ENCODE measurements around the gene TNFSF13.

Gene TNFSF13

GRCh38 chr17:7513850-7514419 is 44.6 kb upstream of the TNFSF13 start:
- no peak for DNase-seq (ENCODE audit: low spot score)
- ChIA-PET CTCF (interaction anchor here (0.8 to 3.8 kb wide), 5 partner anchors 11 to 77 kb away, joined by 5 to 19 read pairs (median 8); partner anchors contain the start of genes SENP3 and TNFSF13), POLR2A (ENCODE audit: low non-redundant PET) (no interaction called here)
- peak overlapping the region; percentile 48 for H3K27ac ChIP-seq
- TF ChIP-seq, protein P1, sequence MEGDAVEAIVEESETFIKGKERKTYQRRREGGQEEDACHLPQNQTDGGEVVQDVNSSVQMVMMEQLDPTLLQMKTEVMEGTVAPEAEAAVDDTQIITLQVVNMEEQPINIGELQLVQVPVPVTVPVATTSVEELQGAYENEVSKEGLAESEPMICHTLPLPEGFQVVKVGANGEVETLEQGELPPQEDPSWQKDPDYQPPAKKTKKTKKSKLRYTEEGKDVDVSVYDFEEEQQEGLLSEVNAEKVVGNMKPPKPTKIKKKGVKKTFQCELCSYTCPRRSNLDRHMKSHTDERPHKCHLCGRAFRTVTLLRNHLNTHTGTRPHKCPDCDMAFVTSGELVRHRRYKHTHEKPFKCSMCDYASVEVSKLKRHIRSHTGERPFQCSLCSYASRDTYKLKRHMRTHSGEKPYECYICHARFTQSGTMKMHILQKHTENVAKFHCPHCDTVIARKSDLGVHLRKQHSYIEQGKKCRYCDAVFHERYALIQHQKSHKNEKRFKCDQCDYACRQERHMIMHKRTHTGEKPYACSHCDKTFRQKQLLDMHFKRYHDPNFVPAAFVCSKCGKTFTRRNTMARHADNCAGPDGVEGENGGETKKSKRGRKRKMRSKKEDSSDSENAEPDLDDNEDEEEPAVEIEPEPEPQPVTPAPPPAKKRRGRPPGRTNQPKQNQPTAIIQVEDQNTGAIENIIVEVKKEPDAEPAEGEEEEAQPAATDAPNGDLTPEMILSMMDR (conservative IDR thresholded peaks at IDR 0.05; ENCODE audit: low read depth), result no peak

GRCh38 chr17:7515911-7516610 is 42.5 kb upstream of the TNFSF13 start:
- H3K27ac ChIP-seq, result no peak overlapping the region
- TF ChIP-seq, protein P1 (conservative IDR thresholded peaks at IDR 0.05; ENCODE audit: low read depth), result no peak
- no peak for DNase-seq (ENCODE audit: low spot score)
- ChIA-PET POLR2A (ENCODE audit: low non-redundant PET) (interaction anchor here (0.7 kb wide), 2 partner anchors 44 to 170 kb away, joined by 3 to 5 read pairs; no protein-coding TSS in a partner anchor), CTCF (interaction anchor here (1.8 to 3.8 kb wide), 2 partner anchors 42 to 44 kb away, joined by 13 to 14 read pairs; partner anchors contain the start of gene TNFSF13)

DNA sequence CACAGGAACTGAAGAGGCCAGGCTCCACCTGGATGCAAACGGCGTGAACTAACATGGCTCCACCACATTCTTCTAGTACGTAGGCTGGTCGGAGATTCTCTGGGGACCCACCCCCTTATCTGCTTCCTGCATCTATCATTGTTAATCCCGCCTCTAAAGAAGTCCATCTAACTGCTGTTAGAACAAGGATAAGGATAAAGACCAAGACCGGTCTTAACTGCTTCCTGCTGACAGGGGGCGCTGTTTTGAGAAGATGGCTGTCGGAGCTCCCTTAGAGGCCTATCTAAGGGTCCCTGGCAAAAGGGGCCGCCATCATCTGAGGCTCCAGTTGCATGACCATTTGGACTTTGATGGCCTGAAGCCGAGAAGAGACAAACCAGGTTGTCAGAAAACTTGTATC is 35.5 kb upstream of the TNFSF13 start:
- DNase-seq (ENCODE audit: low spot score), result no peak
- ChIA-PET POLR2A (ENCODE audit: low non-redundant PET) (no interaction called here), CTCF (interaction anchor here (0.5 to 0.9 kb wide), 3 partner anchors 11 to 25 kb away, joined by 4 to 6 read pairs (median 4); no protein-coding TSS in a partner anchor)
- H3K27ac ChIP-seq, result no peak overlapping the region
- TF ChIP-seq, protein P1 (conservative IDR thresholded peaks at IDR 0.05; ENCODE audit: low read depth), result no peak; the same call in 1 of the 2 replicates

DNA sequence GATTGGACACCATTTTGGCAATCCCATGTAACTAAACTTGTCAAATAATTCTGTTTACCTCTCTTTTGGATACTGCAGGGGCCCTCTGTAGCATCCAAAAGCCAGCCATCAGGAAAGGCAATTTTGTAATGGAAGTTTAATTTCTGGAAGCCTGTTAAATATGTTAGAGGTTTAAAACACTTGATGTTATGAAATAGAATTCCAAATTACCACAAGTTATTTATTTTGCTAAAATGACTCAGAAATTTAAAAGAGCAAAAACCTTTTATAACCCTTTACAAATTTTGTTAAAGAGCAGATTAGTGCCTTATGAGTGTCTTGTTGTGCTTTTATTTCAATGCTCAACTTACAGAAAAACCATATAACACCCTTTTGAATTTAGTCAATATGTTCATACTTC is 29.7 kb upstream of the TNFSF13 start:
- ChIA-PET CTCF (no interaction called here), POLR2A (ENCODE audit: low non-redundant PET) (no interaction called here)
- TF ChIP-seq, protein P1 (conservative IDR thresholded peaks at IDR 0.05; ENCODE audit: low read depth), result no peak
- no peak for DNase-seq (ENCODE audit: low spot score)
- no peak overlapping the region for H3K27ac ChIP-seq

DNA sequence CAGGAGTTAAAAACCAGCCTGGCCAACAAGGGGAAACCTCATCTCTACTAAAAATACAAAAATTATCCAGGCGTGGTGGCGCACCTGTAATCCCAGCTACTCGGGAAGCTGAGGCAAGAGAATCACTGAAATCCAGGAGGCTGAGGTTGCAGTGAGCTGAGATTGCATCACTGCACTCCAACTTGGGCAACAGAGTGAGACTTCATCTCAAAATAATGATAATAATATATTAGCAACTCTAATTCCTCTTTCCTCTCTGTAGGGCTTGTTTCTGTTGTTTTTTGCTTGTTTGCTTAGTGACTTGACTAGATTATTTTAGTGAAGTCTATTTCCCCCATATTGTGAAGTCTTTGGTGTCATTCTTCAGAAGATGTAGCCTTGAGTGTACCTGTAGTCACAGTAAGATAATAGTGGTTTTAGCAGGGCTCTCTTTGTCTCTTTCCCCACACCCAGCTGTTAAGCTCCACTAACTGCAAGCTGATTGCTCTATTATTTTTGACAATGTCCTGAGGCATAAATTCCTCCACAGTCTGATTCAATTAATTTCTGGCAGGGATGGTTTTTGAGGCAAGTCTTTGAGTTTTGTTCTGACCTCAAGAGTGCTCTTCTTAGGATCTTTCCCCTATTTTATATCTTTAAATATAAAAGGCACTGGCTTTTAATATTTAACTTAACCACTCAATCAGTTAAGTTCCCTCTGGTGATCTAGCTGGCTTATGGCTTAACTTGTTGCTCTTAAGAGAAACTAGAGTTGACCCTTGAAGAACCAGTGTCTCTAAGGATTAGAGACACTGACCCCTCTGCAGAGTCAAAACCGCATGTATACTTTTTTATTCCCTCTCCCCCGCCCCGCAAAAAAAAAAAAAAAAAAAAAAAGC is 28.3 kb upstream of the TNFSF13 start:
- TF ChIP-seq, protein P1 (conservative IDR thresholded peaks at IDR 0.05; ENCODE audit: low read depth), result no peak
- CTCF ChIA-PET, result interaction anchor here (0.6 to 0.7 kb wide), 2 partner anchors 177 to 674 kb away, joined by 4 read pairs; no protein-coding TSS in a partner anchor
- POLR2A ChIA-PET (ENCODE audit: low non-redundant PET), result no interaction called here
- no peak for DNase-seq (ENCODE audit: low spot score)
- no peak overlapping the region for H3K27ac ChIP-seq

DNA sequence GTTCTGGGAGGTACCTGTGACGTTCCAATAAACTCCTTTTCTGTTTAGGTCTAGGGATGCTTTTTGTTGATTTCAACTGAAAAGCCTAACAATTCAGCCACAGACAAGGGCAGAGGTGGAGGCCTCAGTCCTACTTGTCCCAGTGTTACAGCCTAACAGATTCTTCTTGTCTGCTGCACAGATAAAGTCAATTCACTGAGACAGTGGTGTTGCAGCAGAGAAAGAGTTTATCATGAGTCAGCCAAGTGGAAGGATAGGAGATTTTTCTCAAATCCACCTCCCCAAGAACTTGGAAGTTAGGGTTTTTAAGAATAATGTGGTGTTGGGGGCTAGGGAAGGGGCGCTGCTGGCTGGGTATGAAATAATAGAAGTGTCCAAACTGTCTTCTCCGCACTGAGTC is 20.5 kb upstream of the TNFSF13 start:
- TF ChIP-seq, protein P1 (conservative IDR thresholded peaks at IDR 0.05; ENCODE audit: low read depth), result no peak
- no peak overlapping the region for H3K27ac ChIP-seq
- no peak for DNase-seq (ENCODE audit: low spot score)
- ChIA-PET CTCF (no interaction called here), POLR2A (ENCODE audit: low non-redundant PET) (no interaction called here)

Measured in RWPE1 (cell line).